H9 (cell line): ENCODE measurements around the gene HAND1. TPM values are rescaled to one million over a fixed set of nuclear protein-coding genes. Genes with fewer than 3 reads are reported as not detected.

ENCODE experiments used
- DNase-seq: peaks from one replicate; pipeline ENCODE4 v3.0.0-alpha.2; 2017
- H2AFZ ChIP-seq: one replicate; pipeline ENCODE4 v1.6.1; 2013; ENCODE audit warnings: mild to moderate bottlenecking, low read length, control low read depth, moderate library complexity
- H2AK5ac ChIP-seq: 2 replicates; pipeline ENCODE4 v1.6.1; 2013; ENCODE audit warnings: low read length, control low read depth, mixed read lengths; ENCODE audit not compliant: insufficient read length
- H2BK120ac ChIP-seq: one replicate; pipeline ENCODE4 v1.6.1; 2013; ENCODE audit warnings: low read depth, mild to moderate bottlenecking, low read length, control low read depth, inconsistent platforms; ENCODE audit not compliant: poor library complexity, severe bottlenecking
- H2BK12ac ChIP-seq: 2 replicates; pipeline ENCODE4 v1.6.1; 2013; ENCODE audit warnings: low read length, control low read depth, mixed read lengths, low read depth; ENCODE audit not compliant: insufficient read length
- H2BK15ac ChIP-seq: 2 replicates; pipeline ENCODE4 v1.6.1; 2013; ENCODE audit warnings: low read depth, low read length, control low read depth
- H2BK20ac ChIP-seq: one replicate; pipeline ENCODE4 v1.6.1; 2013; ENCODE audit warnings: low read depth, mild to moderate bottlenecking, low read length, control low read depth, inconsistent platforms; ENCODE audit not compliant: poor library complexity, severe bottlenecking
- H2BK5ac ChIP-seq: 2 replicates; pipeline ENCODE4 v1.6.1; 2013; ENCODE audit warnings: low read length, control low read depth, mixed read lengths; ENCODE audit not compliant: insufficient read length
- H3K14ac ChIP-seq: 2 replicates; pipeline ENCODE4 v1.6.1; 2013; ENCODE audit warnings: low read length, control low read depth; ENCODE audit not compliant: insufficient read depth
- H3K18ac ChIP-seq: 2 replicates; pipeline ENCODE4 v1.6.1; 2013; ENCODE audit warnings: low read depth, mild to moderate bottlenecking, mixed read lengths, low read length, control low read depth; ENCODE audit not compliant: insufficient read length
- H3K23ac ChIP-seq: 2 replicates; pipeline ENCODE4 v1.6.1; 2013; ENCODE audit warnings: low read length, control low read depth, mixed read lengths, low read depth; ENCODE audit not compliant: insufficient read length
- H3K23me2 ChIP-seq: 2 replicates; pipeline ENCODE4 v1.6.1; 2013; ENCODE audit warnings: low read depth, mild to moderate bottlenecking, mixed read lengths, low read length, control low read depth; ENCODE audit not compliant: insufficient read length, poor library complexity, severe bottlenecking
- H3K27ac ChIP-seq: 2 replicates; pipeline ENCODE4 v1.5.1; 2013; ENCODE audit warnings: low read length, control low read depth, mixed read lengths, low read depth; ENCODE audit not compliant: insufficient read length
- H3K27me3 ChIP-seq: 2 replicates; pipeline ENCODE4 v1.6.1; 2013; ENCODE audit warnings: low read length, control low read depth, inconsistent platforms; ENCODE audit not compliant: insufficient read depth
- H3K4ac ChIP-seq: 2 replicates; pipeline ENCODE4 v1.6.1; 2013; ENCODE audit warnings: low read depth, mild to moderate bottlenecking, control low read depth, inconsistent platforms, low read length, moderate library complexity
- H3K4me1 ChIP-seq: 2 replicates; pipeline ENCODE4 v1.6.1; 2013; ENCODE audit warnings: low read length, control low read depth, inconsistent platforms; ENCODE audit not compliant: insufficient read depth
- H3K4me2 ChIP-seq: 2 replicates; pipeline ENCODE4 v1.6.1; 2013; ENCODE audit warnings: low read length, control low read depth, mixed read lengths; ENCODE audit not compliant: insufficient read length, insufficient read depth
- H3K56ac ChIP-seq: 2 replicates; pipeline ENCODE4 v1.6.1; 2013; ENCODE audit warnings: low read depth, mild to moderate bottlenecking, mixed read lengths, low read length, control low read depth; ENCODE audit not compliant: insufficient read length
- H3K79me1 ChIP-seq: 2 replicates; pipeline ENCODE4 v1.6.1; 2013; ENCODE audit warnings: low read depth, mild to moderate bottlenecking, moderate library complexity, low read length, control low read depth, inconsistent platforms; ENCODE audit not compliant: insufficient read depth, poor library complexity, severe bottlenecking
- H3K79me2 ChIP-seq: 2 replicates; pipeline ENCODE4 v1.6.1; 2013; ENCODE audit warnings: low read length, control low read depth, inconsistent platforms; ENCODE audit not compliant: insufficient read depth
- H3K9ac ChIP-seq: 2 replicates; pipeline ENCODE4 v1.6.1; 2013; ENCODE audit warnings: low read length, control low read depth, mixed read lengths; ENCODE audit not compliant: insufficient read length; ENCODE audit errors: extremely low read depth
- H3K9me3 ChIP-seq: one replicate; pipeline ENCODE4 v1.6.1; 2013; ENCODE audit warnings: low read depth, low read length, inconsistent platforms; ENCODE audit not compliant: control insufficient read depth
- H3T11ph ChIP-seq: one replicate; pipeline ENCODE4 v1.6.1; 2013; ENCODE audit warnings: mild to moderate bottlenecking, low read length, control low read depth, inconsistent platforms
- H4K20me1 ChIP-seq: one replicate; pipeline ENCODE4 v1.6.1; 2013; ENCODE audit not compliant: control insufficient read depth, insufficient read length, insufficient read depth
- H4K5ac ChIP-seq: 2 replicates; pipeline ENCODE4 v1.6.1; 2013; ENCODE audit warnings: low read depth, mild to moderate bottlenecking, mixed read lengths, low read length, control low read depth; ENCODE audit not compliant: insufficient read length
- H4K8ac ChIP-seq: replicated peaks from 2 replicates; pipeline ENCODE4 v1.6.1; 2013; ENCODE audit warnings: low read length, control low read depth, mixed read lengths, low read depth; ENCODE audit not compliant: insufficient read length
- H4K91ac ChIP-seq: 2 replicates; pipeline ENCODE4 v1.6.1; 2013; ENCODE audit warnings: low read depth, mild to moderate bottlenecking, moderate library complexity, mixed read lengths, low read length, control low read depth; ENCODE audit not compliant: insufficient read length
- H3K27ac Mint-ChIP-seq, 3 experiments: 2 replicates in 2 of 3; 3 replicates in 1 of 3; pipeline ENCODE4 v1.8.0; 2020 to 2021; ENCODE audit warnings: mixed read lengths in 3 of 3, mild to moderate bottlenecking in 1 of 3, moderate library complexity in 1 of 3
- H3K27me3 Mint-ChIP-seq: 2 replicates; pipeline ENCODE4 v1.8.0; 2021; ENCODE audit warnings: low read depth, mild to moderate bottlenecking, moderate library complexity, mixed read lengths
- H3K36me3 Mint-ChIP-seq, 3 experiments: 2 replicates in 2 of 3; 3 replicates in 1 of 3; pipeline ENCODE4 v1.8.0; 2020 to 2021; ENCODE audit warnings: low read depth in 3 of 3, mixed read lengths in 3 of 3; ENCODE audit not compliant: insufficient read depth in 1 of 3
- H3K4me1 Mint-ChIP-seq, 2 experiments: 2 replicates each; pipeline ENCODE4 v1.8.0; 2020; ENCODE audit warnings: mixed read lengths in 2 of 2
- H3K4me3 Mint-ChIP-seq, 2 experiments: 2 replicates in 1 of 2; 3 replicates in 1 of 2; pipeline ENCODE4 v1.8.0; 2020 to 2021; ENCODE audit warnings: mild to moderate bottlenecking in 2 of 2, mixed read lengths in 2 of 2, moderate library complexity in 1 of 2
- H3K9me3 Mint-ChIP-seq, 2 experiments: 2 replicates in 1 of 2; 3 replicates in 1 of 2; pipeline ENCODE4 v1.8.0; 2020; ENCODE audit warnings: mild to moderate bottlenecking in 2 of 2, mixed read lengths in 2 of 2, moderate library complexity in 1 of 2
- WGBS: extraction: QIAGEN DNeasy Blood & Tissue Kit; methylation state at CpG from one replicate; pipeline ENCODE4 v1.1.7; 2013; ENCODE audit warnings: missing lambda C conversion rate, low lambda C conversion rate, mixed read lengths; ENCODE audit not compliant: insufficient read length; ENCODE audit errors: extremely low coverage; 5-methylcytosine and 5-hydroxymethylcytosine counted together
- total RNA-seq: library from RNA; stranded (reverse); gene quantifications from 2 replicates; pipeline ENCODE4 v1.2.1, GENCODE V29; 2021
- TF ChIP-seq, protein P1 (sequence below): fragments of 200-600 bp; sonication (generic); conservative IDR thresholded peaks from 3 replicates; pipeline ENCODE4 v1.8.0; 2021; ENCODE audit warnings: antibody characterized with exemption, mild to moderate bottlenecking

The HAND1 gene
- total RNA-seq, 1 experiment from 2014 or later, result not detected

GRCh38 chr5:154522284-154522683, 44.3 kb upstream of the HAND1 start:
- no peaks in the 10 kb centered on the region for H3K9me3 Mint-ChIP-seq
- Histone ChIP-seq H3K4me2 (no peak overlapping the region), H3K79me1 (no peaks in the 10 kb centered on the region), H3K9ac (no peak overlapping the region), H3K18ac (no peak overlapping the region), H4K8ac (no peak overlapping the region), H3T11ph (no peak overlapping the region), H2AFZ (no peak overlapping the region), H4K5ac (no peak overlapping the region), H4K20me1 (no peaks in the 10 kb centered on the region), H2BK15ac (no peak overlapping the region), H3K79me2 (no peaks in the 10 kb centered on the region), H3K9me3 (no peaks in the 10 kb centered on the region), H2BK20ac (no peak overlapping the region), H2BK12ac (no peak overlapping the region), H3K23me2 (no peaks in the 10 kb centered on the region), H3K4ac (no peak overlapping the region), H2AK5ac (no peak overlapping the region), H3K27ac (no peak overlapping the region), H3K14ac (no peak overlapping the region), H2BK5ac (no peak overlapping the region), H3K23ac (no peak overlapping the region), H3K56ac (no peak overlapping the region), H3K4me1 (no peaks in the 10 kb centered on the region), H2BK120ac (no peak overlapping the region), H4K91ac (no peak overlapping the region), H3K27me3 (no peaks in the 10 kb centered on the region)
- no CpG with 5 or more reads among the region's 3 CpGs for WGBS
- H3K27ac Mint-ChIP-seq, result no peak overlapping the region
- no peaks in the 10 kb centered on the region for H3K36me3 Mint-ChIP-seq
- TF ChIP-seq, protein P1, sequence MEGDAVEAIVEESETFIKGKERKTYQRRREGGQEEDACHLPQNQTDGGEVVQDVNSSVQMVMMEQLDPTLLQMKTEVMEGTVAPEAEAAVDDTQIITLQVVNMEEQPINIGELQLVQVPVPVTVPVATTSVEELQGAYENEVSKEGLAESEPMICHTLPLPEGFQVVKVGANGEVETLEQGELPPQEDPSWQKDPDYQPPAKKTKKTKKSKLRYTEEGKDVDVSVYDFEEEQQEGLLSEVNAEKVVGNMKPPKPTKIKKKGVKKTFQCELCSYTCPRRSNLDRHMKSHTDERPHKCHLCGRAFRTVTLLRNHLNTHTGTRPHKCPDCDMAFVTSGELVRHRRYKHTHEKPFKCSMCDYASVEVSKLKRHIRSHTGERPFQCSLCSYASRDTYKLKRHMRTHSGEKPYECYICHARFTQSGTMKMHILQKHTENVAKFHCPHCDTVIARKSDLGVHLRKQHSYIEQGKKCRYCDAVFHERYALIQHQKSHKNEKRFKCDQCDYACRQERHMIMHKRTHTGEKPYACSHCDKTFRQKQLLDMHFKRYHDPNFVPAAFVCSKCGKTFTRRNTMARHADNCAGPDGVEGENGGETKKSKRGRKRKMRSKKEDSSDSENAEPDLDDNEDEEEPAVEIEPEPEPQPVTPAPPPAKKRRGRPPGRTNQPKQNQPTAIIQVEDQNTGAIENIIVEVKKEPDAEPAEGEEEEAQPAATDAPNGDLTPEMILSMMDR, result no peak
- H3K4me1 Mint-ChIP-seq, result peaks cover 16 to 34% of the 10 kb centered on the region in 2 experiments
- DNase-seq, result no peak
- H3K27me3 Mint-ChIP-seq, result peaks cover 40% of the 10 kb centered on the region
- H3K4me3 Mint-ChIP-seq, result 0 out of 5 replicates have a peak overlapping the region, but pooled peaks of 1 of the 2 experiments have one; percentile 25
